K562 (cell line): Measurements from ENCODE around the gene FSTL4. TPM values are rescaled to one million over a fixed set of nuclear protein-coding genes. Genes with fewer than 3 reads are reported as not detected.

Source experiments
- ATAC-seq: fragments of 200-7000 bp; cut with Tn5 transposase; 3 replicates; pipeline ENCODE4 v1.9.1; 2020; ENCODE audit warnings: moderate library complexity
- BruUV-seq: library from RNA; stranded (reverse); fragments of 400-500 nt; replicated peaks from 2 replicates; lab custom pipeline; 2021; lab: Mats Ljungman, UMichigan
- CTCF ChIA-PET: fragments of 300-600 bp; formaldehyde crosslinking; extraction: SDS; loops from one replicate; lab custom pipeline; 2021; ENCODE audit warnings: low intra/inter-chr PET ratio; lab: Yijun Ruan, JAX
- POLR2A ChIA-PET: fragments of 300-600, 350-650 bp; sonication (Branson Sonifier 250); formaldehyde crosslinking; extraction: SDS; loops from one replicate; lab custom pipeline; 2021; ENCODE audit warnings: antibody characterized with exemption, inconsistent platforms; lab: Yijun Ruan, JAX
- DNase-seq, 4 experiments: peaks; one replicate each; pipeline versions ENCODE4 v3.0.0 to v3.0.0-alpha.2; 2011 to 2018; ENCODE audit warnings: low spot score in 3 of 4, mixed read lengths in 3 of 4; ENCODE audit errors: extremely low read depth in 1 of 4
- FAIRE-seq: peaks from 2 replicates; lab custom pipeline; 2011; peaks lifted over from hg19 to GRCh38; lab: Jason Lieb, UNC
- H2AFZ ChIP-seq: 2 replicates; pipeline ENCODE4 v1.6.0; 2011; ENCODE audit warnings: low read depth, low read length, control low read depth, inconsistent platforms
- H3K27ac ChIP-seq: fragments of 200-600 bp; 3 replicates; pipeline ENCODE4 v1.8.0; 2011; ENCODE audit warnings: low read depth, mild to moderate bottlenecking, control low read depth, inconsistent platforms, low read length, moderate library complexity, mixed read lengths; ENCODE audit errors: extremely low read depth
- H3K27me3 ChIP-seq, 2 experiments: fragments of 300-600 bp in 1 of 2; 2 replicates in 1 of 2; 3 replicates in 1 of 2; pipeline versions ENCODE4 v1.6.0 to v1.8.0; 2011; ENCODE audit warnings: inconsistent platforms in 2 of 2, low read length in 2 of 2, mild to moderate bottlenecking in 1 of 2, mixed read lengths in 1 of 2, moderate library complexity in 1 of 2; ENCODE audit not compliant: control insufficient read depth in 2 of 2, insufficient read depth in 2 of 2
- H3K36me3 ChIP-seq: fragments of 300-600 bp; 3 replicates; pipeline ENCODE4 v1.8.0; 2011; ENCODE audit warnings: mild to moderate bottlenecking, low read length, inconsistent platforms; ENCODE audit not compliant: control insufficient read depth, insufficient read depth
- H3K4me1 ChIP-seq, 2 experiments: fragments of 200-600 bp in 1 of 2; replicated peaks in 1 of 2; 2 replicates in 1 of 2; 3 replicates in 1 of 2; pipeline versions ENCODE4 v1.5.1 to v1.8.0; 2011; ENCODE audit warnings: inconsistent platforms in 2 of 2, low read length in 2 of 2, mild to moderate bottlenecking in 1 of 2, mixed read lengths in 1 of 2, moderate library complexity in 1 of 2; ENCODE audit not compliant: control insufficient read depth in 2 of 2, insufficient read depth in 2 of 2
- H3K4me2 ChIP-seq: 2 replicates; pipeline ENCODE4 v1.6.1; 2011; ENCODE audit warnings: low read length, control low read depth, inconsistent platforms, mixed read lengths; ENCODE audit not compliant: insufficient read depth
- H3K4me3 ChIP-seq: fragments of 200-600 bp; sonication (generic), shearing (Covaris generic); 2 replicates; pipeline ENCODE4 v1.5.1; 2016; ENCODE audit warnings: control low read depth, inconsistent platforms
- H3K79me2 ChIP-seq: fragments of 200-600 bp; 3 replicates; pipeline ENCODE4 v1.8.0; 2011; ENCODE audit warnings: low read length, inconsistent platforms; ENCODE audit not compliant: control insufficient read depth, insufficient read depth
- H3K9ac ChIP-seq, 2 experiments: 2 replicates each; pipeline versions ENCODE4 v1.6.0 to v1.6.1; 2011; ENCODE audit warnings: low read depth in 2 of 2, low read length in 2 of 2, control low read depth in 1 of 2, inconsistent platforms in 1 of 2, mild to moderate bottlenecking in 1 of 2, mixed read lengths in 1 of 2; ENCODE audit not compliant: insufficient read depth in 1 of 2
- H3K9me1 ChIP-seq: one replicate; pipeline ENCODE4 v1.6.0; 2011; ENCODE audit warnings: inconsistent platforms, mild to moderate bottlenecking, low read length, moderate library complexity; ENCODE audit not compliant: control insufficient read depth, insufficient read depth
- H3K9me3 ChIP-seq: replicated peaks from 2 replicates; pipeline ENCODE4 v1.5.1; 2011; ENCODE audit warnings: low read depth, low read length, inconsistent platforms; ENCODE audit not compliant: control insufficient read depth, insufficient read depth
- H4K20me1 ChIP-seq: replicated peaks from 2 replicates; pipeline ENCODE4 v1.6.1; 2011; ENCODE audit warnings: low read length, inconsistent platforms, mixed read lengths; ENCODE audit not compliant: control insufficient read depth, insufficient read depth
- BHLHE40 ChIP-seq: IDR thresholded peaks from 2 replicates; pipeline ENCODE4 v1.6.1; 2011; ENCODE audit warnings: low read length, improper control_type of control experiment
- CAMTA2 ChIP-seq: fragments of 250-450 bp; sonication (Bioruptor Pico); conservative IDR thresholded peaks from 2 replicates; pipeline ENCODE4 v1.5.1; 2022
- CBFA2T3 ChIP-seq: fragments of 450-650 bp; IDR thresholded peaks from 2 replicates; pipeline ENCODE4 v1.6.1; 2017
- CHD4 ChIP-seq: fragments of 200-600 bp; sonication (generic); IDR thresholded peaks from 3 replicates; pipeline ENCODE4 v1.6.1; 2012; ENCODE audit warnings: low read depth, mild to moderate bottlenecking, mixed read lengths, low read length, inconsistent platforms; ENCODE audit not compliant: insufficient read depth, insufficient replicate concordance, poor library complexity, severe bottlenecking
- CREBBP ChIP-seq: IDR thresholded peaks from one replicate; pipeline ENCODE4 v1.6.1; 2012; ENCODE audit warnings: low read depth, mild to moderate bottlenecking, control low read depth, inconsistent platforms, low read length
- CXXC5 ChIP-seq: fragments of 250-450 bp; sonication (Bioruptor Pico); IDR thresholded peaks from 2 replicates; pipeline ENCODE4 v1.8.0; 2022; ENCODE audit warnings: inconsistent platforms, mild to moderate bottlenecking, moderate library complexity
- GABPA ChIP-seq: fragments of 200-800 bp; sonication (Bioruptor generic); conservative IDR thresholded peaks from 2 replicates; pipeline ENCODE4 v1.6.1; 2016; ENCODE audit warnings: low read depth, missing genetic modification characterization, missing compliant biosample characterization
- HNRNPH1 ChIP-seq: fragments of 200-400 bp; formaldehyde crosslinking; optimal IDR thresholded peaks from 2 replicates; pipeline ENCODE3; 2017; ENCODE audit warnings: low read depth, mild to moderate bottlenecking, low read length, moderate library complexity
- HNRNPK ChIP-seq: fragments of 200-400 bp; formaldehyde crosslinking; IDR thresholded peaks from one replicate; pipeline ENCODE4 v1.6.1; 2018; ENCODE audit warnings: mild to moderate bottlenecking, low read depth, low read length; ENCODE audit not compliant: poor library complexity, severe bottlenecking
- MAFG ChIP-seq: fragments of 450-650 bp; conservative IDR thresholded peaks from 2 replicates; pipeline ENCODE4 v1.6.1; 2016; ENCODE audit warnings: missing genetic modification characterization, missing compliant biosample characterization
- RNF2 ChIP-seq: sonication (generic); IDR thresholded peaks from 2 replicates; pipeline ENCODE4 v1.6.1; 2016
- SNAPC5 ChIP-seq: fragments of 250-450 bp; sonication (Bioruptor Pico); IDR thresholded peaks from 2 replicates; pipeline ENCODE4 v1.8.0; 2021; ENCODE audit warnings: moderate library complexity, mild to moderate bottlenecking, inconsistent platforms
- ZBTB9 ChIP-seq: fragments of 450-650 bp; formaldehyde crosslinking; IDR thresholded peaks from 2 replicates; pipeline ENCODE4 v1.4.0; 2020; ENCODE audit warnings: mild to moderate bottlenecking, moderate library complexity
- ZC3H4 ChIP-seq: sonication (generic); formaldehyde crosslinking; IDR thresholded peaks from 2 replicates; pipeline ENCODE4 v1.9.0; 2021; ENCODE audit warnings: missing genetic modification reagents, borderline replicate concordance
- ZNF253 ChIP-seq: fragments of 250-450 bp; sonication (Bioruptor Pico); conservative IDR thresholded peaks from 2 replicates; pipeline ENCODE4 v1.6.1; 2021; ENCODE audit warnings: mild to moderate bottlenecking
- ZNF398 ChIP-seq: fragments of 250-450 bp; sonication (Bioruptor Pico); IDR thresholded peaks from 2 replicates; pipeline ENCODE4 v1.8.0; 2021; ENCODE audit warnings: moderate library complexity, mild to moderate bottlenecking, inconsistent platforms
- ZNF449 ChIP-seq: fragments of 250-450 bp; sonication (Bioruptor Pico); IDR thresholded peaks from 2 replicates; pipeline ENCODE4 v1.8.0; 2022; ENCODE audit warnings: moderate library complexity, mild to moderate bottlenecking, inconsistent platforms
- ZNF668 ChIP-seq: fragments of 250-450 bp; sonication (Bioruptor Pico); IDR thresholded peaks from 2 replicates; pipeline ENCODE4 v1.8.0; 2022; ENCODE audit warnings: mild to moderate bottlenecking, inconsistent platforms
- ZNF77 ChIP-seq: fragments of 250-450 bp; sonication (Bioruptor Pico); IDR thresholded peaks from 2 replicates; pipeline ENCODE4 v1.5.0; 2020
- WGBS: fragments of 100-300 bp; shearing (Covaris generic); methylation state at CpG from one replicate; pipeline ENCODE4 v1.1.6; 2016; ENCODE audit warnings: low coverage, mixed read lengths; ENCODE audit not compliant: insufficient coverage; ENCODE audit errors: missing lambda C conversion rate; 5-methylcytosine and 5-hydroxymethylcytosine counted together
- in situ Hi-C: fragments of 300-500 bp; cut with MboI; formaldehyde crosslinking; loops from 4 replicates; pipeline ENCODE4 v1.15.0; 2018; ENCODE audit warnings: inconsistent platforms, mixed read lengths
- intact Hi-C: fragments of 100-400 bp; cut with micrococcal nuclease; formaldehyde crosslinking; loops from 2 replicates; pipeline ENCODE4 v1.14.2; 2022
- polyA plus RNA-seq, 8 experiments: library from polyadenylated mRNA; depleted of rRNA in 4 of 8; stranded (reverse) in 5 of 8; unstranded in 3 of 8; fragments of >200 nt; fragmentation: Nextera tagmentation in 2 of 8; fragmentation: Illumina TruSeq in 1 of 8; extraction: Ambion mirVana in 2 of 8; extraction: Trizol in 1 of 8; gene quantifications; 2 replicates each; pipeline versions ENCODE4 v1.2.1 to v1.2.3, GENCODE V29; 2011 to 2014; ENCODE audit warnings: inconsistent platforms in 1 of 8, missing spikeins in 1 of 8
- total RNA-seq, 7 experiments: library from RNA; depleted of rRNA in 6 of 7; stranded (reverse); fragments of >200 nt in 6 of 7; fragmentation: Illumina TruSeq in 2 of 7; extraction: Trizol in 2 of 7; gene quantifications; 2 replicates each; pipeline versions ENCODE4 v1.2.1 to v1.2.3, GENCODE V29; 2011 to 2021; ENCODE audit warnings: low replicate concordance in 1 of 7

Gene FSTL4
- total and polyA plus RNA-seq, 9 of the 15 experiments (the other 6 are each of a cell fraction or from before 2014, with no cell fraction given): 0.08 to 0.18 (median 0.10) TPM; not detected in 5

- TF ChIP-seq ZC3H4 (no peak), CHD4 (no peak), HNRNPH1 (no peak), MAFG (tag) (no peak), HNRNPK (no peak), CREBBP (no peak), CAMTA2 (CRISPR knock-in tag) (no peak)
Measured at GRCh38 chr5:133552925-133553525, 59.3 kb downstream of the FSTL4 start (continued).

DNA sequence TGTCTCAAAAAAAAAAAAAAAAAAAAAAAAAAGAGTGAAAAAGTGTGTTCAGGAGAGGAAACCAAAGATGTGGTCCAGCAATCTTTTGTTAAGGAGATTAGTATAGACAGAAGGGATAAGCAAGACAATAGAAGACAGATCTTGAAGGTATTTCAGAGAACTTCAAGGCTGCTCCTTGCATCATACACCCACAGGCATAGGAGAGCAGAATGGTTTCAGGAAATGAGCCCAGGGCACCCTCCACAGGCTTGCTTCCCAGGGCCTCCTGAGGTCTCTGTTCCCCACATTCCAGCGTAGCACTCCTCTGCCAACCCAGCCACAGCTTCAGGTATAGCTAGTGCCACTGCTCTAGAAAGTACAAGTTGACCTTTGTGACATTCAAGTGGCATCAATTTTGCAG is 65.8 kb downstream of the FSTL4 start:
- ChIA-PET POLR2A (interaction anchor here (0.6 kb wide), 1 partner anchor 407 kb away, joined by 3 read pairs; no protein-coding TSS in a partner anchor), CTCF (no interaction called here)
- Histone ChIP-seq H3K79me2 (no peaks in the 10 kb centered on the region), H3K27me3 (no peaks in the 10 kb centered on the region), H3K9me3 (no peaks in the 10 kb centered on the region), H3K4me1 (no peaks in the 10 kb centered on the region), H3K4me2 (no peak overlapping the region), H3K4me3 (no peak overlapping the region), H3K27ac (no peak overlapping the region), H3K36me3 (no peaks in the 10 kb centered on the region), H4K20me1 (no peaks in the 10 kb centered on the region), H3K9me1 (no peaks in the 10 kb centered on the region), H2AFZ (no peak overlapping the region), H3K9ac (no peak overlapping the region)
- intact Hi-C loops: no loop called here
- no peak for DNase-seq
- no peak for ATAC-seq
- no peak for FAIRE-seq
- in situ Hi-C loops: no loop called here
- BruUV-seq: no TSS peak
- 0% methylated on average over 1 of the region's 1 CpG for WGBS
- TF ChIP-seq GABPA (no peak), ZNF398 (CRISPR knock-in tag) (no peak), ZNF449 (no peak), ZBTB9 (CRISPR knock-in tag) (no peak), RNF2 (no peak), SNAPC5 (CRISPR knock-in tag) (no peak), BHLHE40 (no peak), CBFA2T3 (no peak), ZNF668 (no peak), CXXC5 (no peak), ZNF77 (CRISPR knock-in tag) (no peak), ZNF253 (CRISPR knock-in tag) (no peak)
